H1 (cell line): ENCODE results near the gene CXorf49B.
"Not testable (repeated sequence)": the region's sequence is repeated elsewhere in the genome, so short reads cannot be mapped to it uniquely, and the experiment has no call there.

Experiments
- HDAC2 ChIP-seq, 2 experiments: fragments of 300-600 bp in 1 of 2; sonication (generic) in 1 of 2; IDR thresholded peaks; 2 replicates each; pipeline ENCODE4 v1.6.1; 2011 to 2012; ENCODE audit warnings: low read depth in 2 of 2, low read length in 2 of 2, mild to moderate bottlenecking in 2 of 2, moderate library complexity in 2 of 2, borderline replicate concordance in 1 of 2, inconsistent platforms in 1 of 2
- JUN ChIP-seq: IDR thresholded peaks from 2 replicates; pipeline ENCODE4 v1.6.1; 2011; ENCODE audit warnings: low read depth, mild to moderate bottlenecking, improper control_type of control experiment, low read length
- SP1 ChIP-seq: IDR thresholded peaks from 2 replicates; pipeline ENCODE4 v1.6.1; 2011; ENCODE audit warnings: low read depth, low read length
- SP4 ChIP-seq: IDR thresholded peaks from 2 replicates; pipeline ENCODE4 v1.6.1; 2012; ENCODE audit warnings: low read length, inconsistent platforms

DNA sequence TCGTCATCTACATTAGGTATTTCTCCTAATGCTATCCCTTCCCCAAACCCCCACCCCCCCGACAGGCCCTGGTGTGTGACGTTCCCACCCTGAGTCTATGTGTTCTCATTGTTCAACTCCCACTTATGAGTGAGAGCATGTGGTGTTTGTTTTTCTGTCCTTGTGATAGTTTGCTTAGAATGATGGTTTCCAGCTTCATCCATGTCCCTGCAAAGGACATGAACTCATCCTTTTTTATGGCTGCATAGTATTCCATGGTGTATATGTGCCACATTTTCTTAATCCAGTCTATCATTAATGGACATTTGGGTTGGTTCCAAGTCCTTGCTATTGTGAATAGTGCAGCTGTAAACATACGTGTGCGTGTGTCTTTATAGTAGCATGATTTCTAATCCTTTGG is 43.3 kb downstream of the CXorf49B start:
- TF ChIP-seq SP4; SP1; HDAC2 (IDR thresholded peaks at IDR 0.05; ENCODE audit: borderline replicate concordance in 1 of 2, low read depth in 2 of 2, low read length in 2 of 2); JUN: not testable (repeated sequence)
